KBM-7 (cell line): ENCODE data around the gene CREBZF.
"Not testable (repeated sequence)": the region's sequence is repeated elsewhere in the genome, so short reads cannot be mapped to it uniquely, and the experiment has no call there.

ENCODE experiments used
- DNase-seq: peaks from one replicate; pipeline ENCODE4 v3.0.0-alpha.2; 2015
- in situ Hi-C: fragments of 300-500 bp; cut with MboI; formaldehyde crosslinking; loops from 2 replicates; pipeline ENCODE4 v1.14.3; 2020; ENCODE audit warnings: low sequenced_read_pairs, low pct_unique_long_range_greater_than_20kb, mixed read lengths

CREBZF gene

DNA sequence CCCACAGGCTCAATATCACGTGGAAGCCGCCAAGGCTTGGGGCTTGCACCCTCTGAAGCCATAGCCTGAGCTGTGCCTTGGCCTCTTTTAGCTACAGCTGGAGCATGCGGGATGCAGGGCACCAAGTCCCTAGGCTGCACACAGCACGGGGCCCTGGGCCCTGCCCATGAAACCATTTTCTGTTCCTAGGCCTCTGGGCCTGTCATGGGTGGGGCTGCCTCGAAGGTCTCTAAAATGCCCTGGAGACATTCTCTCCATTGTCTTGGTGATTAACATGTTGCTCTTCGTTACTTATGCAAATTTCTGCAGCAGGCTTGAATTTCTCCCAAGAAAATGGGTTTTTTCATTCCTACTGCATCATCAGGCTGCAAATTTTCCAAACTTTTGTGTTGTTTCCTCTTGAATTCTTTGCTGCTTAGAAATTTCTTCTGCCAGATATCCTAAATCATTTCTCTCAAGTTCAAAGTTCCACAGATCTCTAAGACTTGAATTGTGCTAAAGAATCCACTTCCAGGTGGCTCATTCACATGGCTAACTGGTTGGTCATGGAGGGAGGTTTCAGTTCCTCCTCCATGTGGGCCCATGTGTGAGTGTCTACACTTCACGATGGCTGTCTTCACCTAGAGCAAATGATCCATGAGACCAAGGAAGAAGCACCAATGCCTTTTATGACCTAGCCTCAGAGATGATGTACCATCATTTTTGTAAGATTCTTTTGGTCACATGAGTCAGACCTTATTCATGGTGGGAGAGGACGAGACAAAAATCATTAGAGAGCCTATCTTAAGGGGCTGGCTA, 7.4 kb upstream of the CREBZF start:
- DNase-seq, result no peak
- in situ Hi-C loops, result no loop called here

DNA sequence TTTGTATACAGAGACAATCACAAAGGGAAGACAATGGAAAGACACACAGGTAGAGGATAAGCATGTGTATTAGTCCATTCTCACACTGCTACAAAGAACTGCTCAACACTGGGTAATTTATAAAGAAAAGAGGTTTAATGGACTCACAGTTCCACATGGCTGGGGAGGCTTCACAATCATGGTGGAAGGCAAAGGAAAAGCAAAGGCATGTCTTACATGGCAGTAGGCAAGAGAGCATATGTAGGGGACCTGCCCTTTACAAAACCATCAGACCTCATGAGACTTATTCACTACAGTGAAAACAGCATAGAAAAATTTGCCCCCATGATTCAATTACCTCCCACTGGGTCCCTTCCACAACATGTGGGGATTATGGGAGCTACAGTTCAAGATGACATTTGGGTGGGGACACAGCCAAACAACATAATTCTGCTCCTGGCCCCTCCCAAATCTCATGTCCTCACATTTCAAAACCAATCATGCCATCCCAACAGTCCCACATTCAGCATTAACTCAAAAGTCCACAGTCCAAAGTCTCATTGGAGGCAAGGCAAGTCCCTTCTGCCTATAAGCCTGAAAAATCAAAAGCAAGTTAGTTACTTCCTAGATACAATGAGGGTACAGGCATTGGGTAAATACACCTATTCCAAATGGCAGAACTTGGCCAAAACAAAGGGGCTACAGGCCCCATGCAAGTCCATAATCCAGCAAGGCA, 6.2 kb upstream of the CREBZF start:
- DNase-seq, in situ Hi-C loops: not testable (repeated sequence)

DNA sequence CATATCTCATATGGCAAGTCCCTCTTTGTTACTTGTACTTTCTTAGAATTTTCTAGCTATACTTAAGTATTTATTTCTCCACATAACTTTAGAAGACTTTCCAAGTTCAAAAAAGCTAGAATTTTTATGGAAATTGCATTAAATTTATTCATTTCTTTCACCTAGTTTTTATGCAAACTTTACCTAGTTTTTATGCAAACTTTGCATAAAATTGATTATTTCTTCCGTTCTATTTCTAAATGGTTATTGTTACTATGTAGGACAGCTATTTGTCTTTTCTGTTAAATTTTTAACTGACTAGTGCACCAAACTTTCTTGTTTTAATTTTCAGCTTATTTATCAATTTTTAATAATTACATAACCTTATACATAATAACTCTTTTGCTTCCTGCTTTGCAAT, 3.2 kb upstream of the CREBZF start:
- no peak for DNase-seq
- in situ Hi-C loops, result no loop called here

DNA sequence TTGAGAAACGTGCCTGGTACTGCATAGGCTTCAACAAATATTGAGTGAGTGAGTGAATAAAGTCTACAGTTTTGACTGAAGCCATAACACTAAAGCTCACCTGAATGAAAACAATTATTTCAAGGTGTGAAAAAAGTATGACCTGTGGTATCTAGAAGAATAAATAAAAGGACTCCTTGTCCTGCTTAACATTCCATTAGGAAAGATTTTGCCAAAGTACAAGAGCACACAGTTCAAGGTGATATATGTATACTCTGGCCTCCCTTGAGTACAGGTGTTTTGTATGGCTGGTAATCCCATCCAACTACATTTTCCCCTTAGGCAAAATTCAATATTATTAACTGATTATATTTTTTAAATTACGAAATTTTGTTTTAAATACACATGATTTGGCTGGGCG, 1.8 kb upstream of the CREBZF start:
- DNase-seq, result no peak
- in situ Hi-C loops, result no loop called here

DNA sequence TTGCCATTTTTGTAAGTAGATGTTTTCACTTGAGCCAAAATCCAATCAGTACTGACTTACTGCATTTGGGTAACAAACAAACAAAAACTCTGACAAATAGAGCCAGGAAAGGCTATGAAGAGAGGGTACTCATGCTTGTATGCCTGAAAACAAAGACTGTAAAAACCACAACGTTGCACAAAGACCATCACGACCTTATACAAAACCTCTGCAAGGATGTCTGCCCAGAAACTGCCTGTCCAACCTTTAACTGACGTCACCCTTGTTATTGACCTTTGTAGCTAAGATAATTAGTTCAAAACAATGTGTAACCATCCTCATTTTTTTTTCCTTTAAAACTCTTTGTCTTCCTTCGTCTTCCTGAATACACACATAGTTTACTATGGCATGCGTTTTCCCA, 804 bp upstream of the CREBZF start:
- no peak for DNase-seq
- in situ Hi-C loops, result no loop called here

DNA sequence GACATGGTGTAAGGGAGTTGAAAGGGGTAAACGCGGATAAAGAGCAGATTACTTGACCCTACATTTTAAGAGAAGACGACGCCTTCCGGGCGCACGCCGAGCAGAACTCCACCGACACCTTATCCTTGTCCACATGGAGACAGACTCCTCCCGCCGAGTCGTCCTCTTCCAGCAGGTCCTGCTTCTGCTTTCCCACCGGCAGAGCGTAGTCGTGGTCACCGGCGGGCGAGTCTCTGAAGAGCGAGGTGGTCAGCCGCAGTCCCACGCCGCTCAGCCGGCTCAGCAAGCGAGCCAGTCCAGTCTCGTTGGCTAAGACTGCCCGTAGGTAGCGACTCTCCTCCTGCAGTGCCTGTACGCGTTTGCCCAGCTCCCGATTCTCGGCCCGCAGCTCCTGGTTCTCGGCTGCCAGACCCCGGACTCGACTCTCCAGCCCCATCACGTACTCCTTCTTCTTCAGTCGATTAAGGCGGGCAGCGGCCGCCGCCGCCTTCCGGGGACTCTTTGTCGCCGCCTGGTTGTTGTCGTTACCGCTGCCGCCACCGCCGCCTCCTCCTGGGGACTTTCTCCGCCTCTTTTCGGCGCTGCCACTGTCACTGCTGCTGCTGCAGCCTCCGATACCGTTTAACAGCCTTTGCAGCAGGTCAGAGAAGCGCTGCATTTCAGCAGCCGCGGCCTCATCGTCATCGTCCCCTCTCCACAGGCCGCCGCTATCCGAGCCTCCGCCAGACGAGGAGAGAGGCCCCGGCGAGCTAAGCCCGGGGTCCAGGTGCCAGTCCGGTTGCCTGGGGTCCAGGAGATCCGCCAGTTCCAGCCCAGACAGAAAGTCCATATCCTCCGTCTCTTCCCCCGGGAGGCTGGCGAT, 945 bp downstream of the CREBZF start:
- DNase-seq, result peak; percentile 85
- in situ Hi-C loops, result no loop called here

DNA sequence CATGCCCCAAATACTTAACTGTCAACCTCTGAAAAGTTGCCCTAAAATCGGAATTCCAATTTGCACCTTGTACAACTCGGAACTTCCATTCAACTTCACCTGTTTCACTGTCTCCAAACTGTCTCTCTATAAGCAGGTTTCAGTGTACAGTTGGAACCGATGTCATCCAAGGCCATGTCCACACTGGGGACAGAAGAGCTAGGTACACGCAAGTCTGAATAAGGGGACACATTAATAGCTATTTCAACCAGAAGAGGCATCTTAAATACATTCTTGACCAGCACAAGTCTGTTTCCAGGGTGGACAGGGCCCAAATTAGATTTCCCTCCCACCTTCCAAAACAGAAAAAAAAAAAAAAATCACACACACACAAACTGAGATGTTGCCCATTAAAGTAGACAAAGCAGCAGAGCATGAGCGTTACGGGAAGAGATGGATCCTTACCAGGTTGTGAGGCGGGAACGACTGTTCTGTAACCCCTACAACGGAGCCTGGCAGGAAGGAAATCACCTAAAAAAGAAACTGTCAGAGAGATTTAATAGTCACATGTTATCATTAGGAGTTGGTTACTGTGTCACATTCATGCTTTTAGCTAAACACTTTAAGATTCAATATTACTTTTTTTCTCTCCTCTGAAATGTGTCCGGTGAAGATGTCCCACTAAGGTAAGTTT, 1.7 kb downstream of the CREBZF start:
- DNase-seq, result peak; percentile 28

DNA sequence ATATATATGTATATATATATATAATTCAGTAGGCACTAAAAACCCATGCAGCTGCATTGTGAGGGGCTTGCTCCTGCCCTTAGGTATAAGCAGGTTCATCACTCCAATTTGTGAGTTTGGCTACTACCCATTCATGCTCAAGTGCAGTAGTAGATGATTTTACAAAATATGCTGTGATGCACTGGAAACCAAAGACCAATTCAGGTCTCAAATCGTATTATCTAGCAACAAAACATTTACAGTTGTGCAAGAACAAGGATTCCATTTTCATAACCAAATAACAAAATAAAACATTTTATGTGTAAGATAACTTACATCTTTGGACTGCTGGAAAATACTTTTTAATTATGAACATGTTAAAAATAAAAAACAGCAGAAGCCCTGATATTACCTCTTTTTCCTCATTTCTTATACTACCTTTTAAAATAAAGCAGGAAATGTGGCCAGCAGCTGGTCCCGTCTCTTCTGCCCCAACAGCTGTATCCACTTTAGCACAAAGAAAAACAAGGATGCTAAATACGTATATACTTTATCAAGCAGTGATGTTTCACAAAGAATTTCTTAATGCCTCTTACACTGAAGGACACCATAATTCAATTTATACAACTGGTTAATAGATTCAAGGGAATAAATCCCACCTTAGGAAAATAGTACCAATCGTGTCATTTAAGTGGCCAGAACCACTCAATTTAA, 2.8 kb downstream of the CREBZF start:
- DNase-seq, result no peak
- in situ Hi-C loops, result no loop called here

More for the DNA sequence above, 1.7 kb downstream of the CREBZF start:
- in situ Hi-C loops, result no loop called here

DNA sequence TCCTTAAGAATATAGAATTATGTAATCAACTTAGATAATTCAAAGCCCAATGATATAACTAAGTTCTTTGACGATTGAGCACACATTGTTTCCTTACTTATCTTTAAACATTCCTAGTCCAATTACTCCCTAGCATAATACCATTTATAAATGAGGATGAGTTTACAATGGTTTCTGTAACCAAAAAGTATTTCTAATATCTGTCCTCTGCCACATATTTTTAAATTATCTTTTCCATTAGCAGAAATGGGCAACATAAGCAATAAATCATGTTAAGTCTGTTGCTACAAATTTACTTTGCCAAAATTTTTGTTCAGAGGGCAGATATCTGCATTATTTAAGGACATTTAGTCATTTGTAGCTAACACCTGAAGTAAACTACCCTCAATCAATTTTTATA, 6.7 kb downstream of the CREBZF start:
- DNase-seq, result no peak
- in situ Hi-C loops, result no loop called here

DNA sequence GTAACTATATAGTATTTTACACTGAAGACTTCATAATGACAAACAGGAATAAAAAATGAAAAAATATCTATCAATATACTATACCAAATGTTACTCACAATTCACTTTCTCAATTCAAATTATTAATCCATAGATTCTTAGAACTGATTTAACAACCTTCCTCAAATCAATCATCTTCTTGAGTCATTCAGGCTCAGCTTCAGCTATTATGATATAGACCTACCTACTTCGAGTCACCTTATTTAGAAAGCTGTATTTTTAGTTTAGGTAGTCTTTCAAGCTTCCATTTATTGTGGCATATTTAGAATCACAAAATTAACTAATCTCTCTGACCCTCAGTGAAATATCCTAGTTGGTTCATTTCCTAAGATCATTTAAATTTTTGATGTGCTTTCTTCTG, 8.2 kb downstream of the CREBZF start:
- no peak for DNase-seq
- in situ Hi-C loops, result no loop called here

DNA sequence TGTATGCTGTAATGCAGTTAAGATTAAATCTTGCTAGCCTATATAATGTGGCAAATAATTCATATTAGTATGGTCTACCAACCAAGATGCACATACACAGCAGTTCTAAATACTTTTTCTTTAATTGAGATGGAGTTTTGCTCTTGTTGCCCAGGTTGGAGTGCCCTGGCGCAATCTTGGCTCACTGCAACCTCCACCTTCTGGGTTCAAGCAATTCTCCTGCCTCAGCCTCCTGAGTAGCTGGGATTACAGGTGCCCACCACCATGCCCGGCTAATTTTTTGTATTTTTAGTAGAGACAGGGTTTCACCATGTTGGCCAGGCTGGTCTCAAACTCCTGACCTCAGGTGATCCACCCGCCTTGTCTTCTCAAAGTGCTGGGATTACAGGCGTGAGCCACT, 10.6 kb downstream of the CREBZF start:
- in situ Hi-C loops, DNase-seq: not testable (repeated sequence)

DNA sequence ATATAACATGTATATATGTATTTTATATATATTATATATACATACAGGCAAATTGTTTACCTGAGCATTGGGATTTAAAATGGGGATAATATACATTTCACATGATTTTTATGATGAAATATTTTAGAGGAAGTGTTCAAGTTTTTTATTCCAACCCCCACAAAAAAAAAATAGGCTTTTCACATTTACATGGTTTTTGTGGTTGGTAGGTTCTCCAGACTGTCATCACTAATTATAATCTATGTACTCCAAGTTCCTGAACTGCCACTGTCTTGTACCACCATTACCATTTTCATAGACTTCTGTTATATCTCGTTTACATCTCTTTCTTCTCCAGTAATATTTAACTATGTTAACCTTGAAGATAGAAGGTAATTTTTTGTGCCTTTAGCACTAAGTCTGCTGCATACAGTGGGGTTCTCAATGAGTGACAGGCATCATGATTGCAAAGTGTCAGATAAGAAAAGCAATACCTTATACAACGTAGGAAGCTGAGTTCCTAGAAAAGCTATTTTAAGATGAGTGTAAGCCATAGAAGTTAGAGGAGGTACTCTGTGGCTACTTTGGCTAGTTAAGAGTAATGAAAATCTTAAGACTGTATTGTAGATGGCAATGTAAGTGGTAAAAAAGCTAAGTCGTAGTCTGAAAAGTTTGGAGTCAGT, 12.0 kb downstream of the CREBZF start:
- peak; percentile 77 for DNase-seq
- in situ Hi-C loops, result no loop called here

DNA sequence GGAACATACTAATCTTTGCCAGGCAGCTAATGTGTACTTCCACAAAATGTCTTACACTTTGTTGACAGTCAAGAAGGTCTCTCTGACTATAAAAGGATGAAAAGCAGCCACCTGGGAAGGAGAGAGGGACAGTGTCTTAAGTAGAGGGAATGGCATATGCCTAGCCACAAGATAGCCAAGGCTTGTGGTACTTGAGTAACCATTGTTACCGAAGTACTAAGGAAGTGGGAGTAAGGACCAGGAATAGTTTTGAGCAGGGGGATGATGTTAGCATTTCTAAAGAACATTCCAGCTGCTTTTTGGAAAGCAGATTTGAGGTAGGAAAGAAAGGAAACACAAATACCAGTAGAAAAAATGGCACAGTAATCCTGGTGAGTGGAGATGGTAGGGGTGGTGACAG, 13.8 kb downstream of the CREBZF start:
- no peak for DNase-seq
- in situ Hi-C loops, result no loop called here

DNA sequence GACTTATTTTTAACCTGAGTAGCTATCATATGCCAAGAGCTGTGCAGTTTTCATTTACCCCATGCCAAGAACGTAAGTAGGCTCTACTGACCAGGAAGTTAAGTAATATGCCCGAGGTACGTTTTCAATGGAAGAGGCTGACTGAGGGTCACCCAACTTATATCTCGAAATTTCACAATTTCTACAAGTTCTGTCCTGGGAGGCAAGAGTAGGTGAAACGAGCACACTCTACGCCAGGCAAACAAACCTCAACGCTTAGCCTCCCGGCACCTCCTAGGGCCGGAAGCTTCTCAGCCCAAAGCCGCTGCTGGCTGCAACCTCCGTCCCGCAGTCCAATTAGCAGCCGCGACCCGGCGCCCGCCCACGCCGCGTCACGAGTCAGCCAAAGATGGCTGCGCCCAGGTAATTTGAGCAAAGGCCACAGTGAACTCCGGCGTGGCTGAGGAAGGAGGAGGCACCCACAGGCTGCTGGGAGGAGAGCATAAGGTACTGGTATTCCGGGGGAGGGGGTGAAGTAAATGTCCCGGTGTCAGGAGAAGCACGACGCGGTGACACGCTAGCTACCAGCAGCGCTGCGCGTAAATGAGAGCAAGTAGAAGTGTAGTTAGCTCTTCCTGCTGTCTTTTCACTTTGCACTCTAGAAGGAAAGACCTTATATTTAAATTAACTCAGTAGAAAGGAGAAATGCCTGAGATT, 17.2 kb downstream of the CREBZF start, which contains the start of gene TMEM126A:
TSS of gene TMEM126A (plus strand) at position 364 of the 696 bp plus-strand sequence. CDS start 2,289 bp downstream, outside the sequence.
- in situ Hi-C loops, result no loop called here
- DNase-seq, result peak; percentile 90

DNA sequence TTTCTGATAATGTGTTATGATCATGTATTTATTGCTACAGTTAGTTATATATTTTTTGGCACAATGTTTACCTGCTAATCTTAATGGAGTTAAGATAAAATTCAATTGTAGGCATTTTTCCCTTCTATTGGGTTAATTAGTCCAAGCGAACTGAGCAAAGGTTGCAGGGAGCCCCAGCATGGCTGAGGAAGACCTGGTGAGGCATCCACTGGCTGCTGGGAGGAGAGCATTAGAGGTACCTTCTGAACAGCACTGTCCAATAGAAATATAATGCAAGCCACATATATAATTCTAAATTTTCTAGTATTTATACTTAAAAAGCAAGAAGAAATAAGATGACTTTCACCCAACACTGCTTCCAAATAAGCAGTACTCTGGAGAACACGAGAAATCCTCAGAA, 17.9 kb downstream of the CREBZF start:
- in situ Hi-C loops, result no loop called here
- DNase-seq, result no peak

DNA sequence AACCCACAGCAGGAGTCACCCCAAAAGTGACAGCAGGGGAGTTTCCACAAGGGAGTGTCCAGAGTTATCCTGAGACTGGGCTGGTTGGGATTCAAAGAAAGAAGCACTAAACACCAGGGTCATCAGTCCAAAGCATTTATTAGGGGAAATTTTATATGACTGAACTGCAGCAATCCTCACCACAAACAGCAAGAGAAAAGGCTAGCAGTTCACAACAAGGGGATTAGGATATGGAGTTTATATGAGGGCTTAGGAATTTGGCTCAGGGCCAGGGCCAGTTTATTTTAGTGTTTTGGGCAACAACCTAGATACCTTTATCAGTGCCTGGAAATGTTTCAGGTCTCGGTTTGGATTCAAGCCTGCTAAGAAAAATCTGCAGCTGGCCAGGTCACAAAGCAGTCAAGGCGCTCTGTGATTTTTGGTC, 21.7 kb downstream of the CREBZF start:
- DNase-seq, result no peak
- in situ Hi-C loops, result no loop called here

DNA sequence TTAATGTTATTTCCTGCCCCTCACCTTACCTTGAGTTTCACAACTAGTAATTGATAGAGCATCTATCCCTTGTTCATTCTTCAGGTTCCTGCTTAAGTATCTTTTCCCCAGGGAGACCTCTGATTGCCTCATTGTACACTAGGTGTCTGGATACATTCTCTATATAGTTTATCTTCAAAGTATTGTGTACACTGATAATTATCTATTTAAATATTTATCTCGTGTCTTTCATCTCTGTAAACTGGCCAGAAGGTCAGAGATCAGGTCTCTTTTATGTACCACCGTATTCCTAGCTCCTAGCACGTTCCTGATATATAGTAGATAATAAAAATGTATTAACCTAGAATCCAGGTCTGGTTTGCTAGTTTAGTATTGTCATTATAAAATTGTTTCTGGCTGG, 30.2 kb downstream of the CREBZF start:
- in situ Hi-C loops, result no loop called here
- DNase-seq, result no peak
